Pancreas (tissue), 10 donors: ENCODE measurements around the gene ST6GALNAC3. TPM values are rescaled to one million over a fixed set of nuclear protein-coding genes. Genes with fewer than 3 reads are reported as not detected.
"Not testable (repeated sequence)": the region's sequence is repeated elsewhere in the genome, so short reads cannot be mapped to it uniquely, and the experiment has no call there.

Experiments used
- ATAC-seq, 4 donors: fragments of 200-7000 bp; cut with Tn5 transposase; one replicate each; pipeline versions ENCODE4 v1.8.0 to v1.9.1; 2020; ENCODE audit warnings: mild to moderate bottlenecking in 4 of 4, moderate library complexity in 4 of 4
- DNase-seq, 6 donors: peaks; one replicate each; pipeline ENCODE4 v3.0.0-alpha.2; 2020
- FAIRE-seq: peaks from 2 replicates; lab custom pipeline; 2012; peaks lifted over from hg19 to GRCh38; lab: Jason Lieb, UNC
- H3K27ac ChIP-seq, 4 donors: fragments of 200-600 bp; sonication (generic); 1 replicate in 3 of 4; 2 replicates in 1 of 4; pipeline versions ENCODE4 v1.5.0 to v1.8.0; 2020
- H3K27me3 ChIP-seq, 4 donors: fragments of 200-600 bp; one replicate each; pipeline ENCODE4 v1.8.0; 2021
- H3K36me3 ChIP-seq, 3 donors: fragments of 200-600 bp; sonication (generic) in 1 of 3; one replicate each; pipeline versions ENCODE4 v1.5.0 to v1.8.0; 2020 to 2021
- H3K4me1 ChIP-seq, 3 donors: fragments of 200-600 bp; one replicate each; pipeline ENCODE4 v1.8.0; 2021
- H3K4me3 ChIP-seq, 4 donors: fragments of 200-600 bp; sonication (generic) in 2 of 4; one replicate each; pipeline versions ENCODE4 v1.5.0 to v1.8.0; 2020 to 2021
- H3K9me3 ChIP-seq, 4 donors: fragments of 200-600 bp; one replicate each; pipeline ENCODE4 v1.8.0; 2021
- CTCF ChIP-seq, 4 donors: fragments of 200-600 bp; sonication (generic) in 3 of 4; IDR thresholded peaks; one replicate each; pipeline versions ENCODE4 v1.5.0 to v1.8.0; 2021; ENCODE audit warnings: antibody characterized with exemption in 4 of 4
- WGBS, 2 donors: extraction: QIAGEN DNeasy Blood & Tissue Kit; methylation state at CpG; one replicate each; pipeline ENCODE4 v1.1.7; 2013; 5-methylcytosine and 5-hydroxymethylcytosine counted together
- intact Hi-C, 3 donors: fragments of 100-400 bp; cut with DNase I; formaldehyde crosslinking; loops; one replicate each; pipeline versions ENCODE4 v1.11.1 to v1.14.2; 2022
- polyA plus RNA-seq, 2 donors: library from polyadenylated mRNA; stranded (reverse); fragments of 200-250 nt; gene quantifications; one replicate each; pipeline ENCODE4 v1.2.3, GENCODE V29; 2013
- total RNA-seq, 6 donors: library from RNA; stranded (reverse); fragmentation: NEBNext Ultra II Directional in 4 of 6; extraction: Animal tissue kit (Norgen Biotek cat#: 25700) in 4 of 6; gene quantifications; one replicate each; pipeline versions ENCODE4 v1.2.1 to v1.2.4, GENCODE V29; 2021 to 2023
- donor health status: healthy with polysubstance abuse.
- donor health status: DM: no; HTN: no; CAD: no; lungs with moderate emphysema.
- donor health status: DM: no; HTN: no; CAD: no.
- donor health status: control.
- donor health status: control.
- donor health status: Bipolar disorder and iron deficiency.
- donor health status: DM: yes; HTN: yes; CAD: no.
- donor health status: DM: no; HTN: no; CAD: no.
- donor health status: DM: no; HTN: no; CAD: no.
- donor health status: DM: yes; HTN: yes; CAD: no.

Gene ST6GALNAC3
- total and polyA plus RNA-seq, 8 donors = 0.35 to 2.0 (median 0.80) TPM

DNA sequence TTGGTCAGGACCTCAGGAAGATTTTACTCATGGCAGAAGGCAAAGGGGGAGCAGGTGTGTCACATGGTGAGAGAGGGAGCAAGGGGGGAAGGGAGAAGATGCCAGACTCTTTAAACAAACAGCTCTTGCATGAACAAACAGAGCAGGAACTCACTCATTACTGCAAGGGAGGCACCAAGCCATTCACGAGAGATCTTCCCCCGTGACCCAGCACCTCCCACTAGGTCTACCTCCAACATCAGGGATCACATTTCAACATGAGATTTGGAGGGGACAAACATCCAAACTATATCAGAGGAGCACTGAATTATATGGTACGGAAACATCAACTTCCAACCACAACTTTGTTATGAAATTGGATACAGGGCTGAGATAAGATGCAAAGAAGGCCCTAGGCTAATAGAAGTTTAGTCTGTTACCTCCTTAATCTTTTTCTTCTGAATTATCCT, 164.9 kb downstream of the ST6GALNAC3 start:
- Histone ChIP-seq H3K4me1 (no peaks in the 10 kb centered on the region), H3K27ac (no peak overlapping the region), H3K36me3 (no peaks in the 10 kb centered on the region), H3K9me3 (no peaks in the 10 kb centered on the region), H3K4me3 (no peak overlapping the region), H3K27me3 (no peaks in the 10 kb centered on the region)
- 39 to 63% methylated on average over 3 of the region's 3 CpGs for WGBS, 2 donors
- intact Hi-C loops = no loop called here
- ATAC-seq = no peak
- no peak for DNase-seq
- TF ChIP-seq CTCF (IDR thresholded peaks at IDR 0.05) = no peak
- FAIRE-seq = no peak

DNA sequence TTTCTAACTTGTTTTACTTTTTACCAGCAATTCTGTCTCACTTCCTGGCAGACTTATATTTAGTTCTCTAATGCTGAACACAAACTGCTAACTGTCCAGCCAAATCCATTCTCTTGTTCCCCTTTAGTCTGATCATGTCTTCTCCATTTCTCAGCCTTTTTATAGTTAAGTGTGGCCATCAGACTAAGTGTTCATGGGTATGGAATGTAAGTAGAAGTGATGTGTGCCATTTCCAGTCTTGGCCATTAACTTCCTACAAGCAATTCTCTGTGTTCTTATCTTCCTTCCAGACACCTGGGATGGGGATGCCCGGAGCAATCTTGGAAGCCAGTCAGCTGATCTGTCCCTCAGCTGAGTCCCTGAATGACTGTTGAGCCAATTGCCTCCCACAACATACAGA, 165.8 kb downstream of the ST6GALNAC3 start:
- no peaks in the 10 kb centered on the region for H3K4me1 ChIP-seq
- no peak for DNase-seq
- no peaks in the 10 kb centered on the region for H3K27me3 ChIP-seq
- no peak for TF ChIP-seq CTCF (IDR thresholded peaks at IDR 0.05)
- no peak overlapping the region for H3K4me3 ChIP-seq
- WGBS, 2 donors = 40 to 44% methylated on average over 1 of the region's 1 CpG
- intact Hi-C loops = no loop called here
- FAIRE-seq = no peak
- ATAC-seq = peak in 1 of 4 donors; percentile 24
- H3K9me3 ChIP-seq = no peaks in the 10 kb centered on the region
- no peaks in the 10 kb centered on the region for H3K36me3 ChIP-seq
- H3K27ac ChIP-seq = no peak overlapping the region

GRCh38 chr1:76242587-76242986, 168.0 kb downstream of the ST6GALNAC3 start:
- H3K36me3 ChIP-seq, intact Hi-C loops, H3K9me3 ChIP-seq, ATAC-seq, H3K4me3 ChIP-seq, DNase-seq, H3K27ac ChIP-seq, FAIRE-seq, H3K27me3 ChIP-seq, H3K4me1 ChIP-seq: not testable (repeated sequence)
- 46 to 76% methylated on average over 1 of the region's 1 CpG for WGBS, 2 donors

GRCh38 chr1:76247261-76247852, 172.8 kb downstream of the ST6GALNAC3 start:
- H3K27ac ChIP-seq = no peak overlapping the region
- 33 to 38% methylated on average over 5 of the region's 5 CpGs for WGBS, 2 donors
- TF ChIP-seq CTCF (IDR thresholded peaks at IDR 0.05) = no peak
- H3K27me3 ChIP-seq = no peaks in the 10 kb centered on the region
- no peak overlapping the region for H3K4me3 ChIP-seq
- H3K4me1 ChIP-seq = no peaks in the 10 kb centered on the region
- intact Hi-C loops = no loop called here
- no peak for DNase-seq
- H3K9me3 ChIP-seq = no peaks in the 10 kb centered on the region
- no peaks in the 10 kb centered on the region for H3K36me3 ChIP-seq
- FAIRE-seq = no peak
- ATAC-seq = no peak

- Histone ChIP-seq H3K4me3 (no peak overlapping the region), H3K9me3 (no peaks in the 10 kb centered on the region), H3K27ac (no peak overlapping the region), H3K4me1 (no peaks in the 10 kb centered on the region), H3K27me3 (no peaks in the 10 kb centered on the region), H3K36me3 (no peaks in the 10 kb centered on the region)
- FAIRE-seq (no peak), DNase-seq (no peak), ATAC-seq (no peak)
- no peak for TF ChIP-seq CTCF (IDR thresholded peaks at IDR 0.05)
- intact Hi-C loops = no loop called here
- 27 to 30% methylated on average over 2 of the region's 2 CpGs for WGBS, 2 donors
Observed at GRCh38 chr1:76250271-76250670, 175.7 kb downstream of the ST6GALNAC3 start.
